ENCODE data around the gene PHYHIPL. TPM values are rescaled to one million over a fixed set of nuclear protein-coding genes. Genes with fewer than 3 reads are reported as not detected.
"Not testable (repeated sequence)": the region's sequence is repeated elsewhere in the genome, so short reads cannot be mapped to it uniquely, and the experiment has no call there.

The PHYHIPL gene
- total and polyA plus RNA-seq, 5 experiments from 2014 or later, result not detected

DNA sequence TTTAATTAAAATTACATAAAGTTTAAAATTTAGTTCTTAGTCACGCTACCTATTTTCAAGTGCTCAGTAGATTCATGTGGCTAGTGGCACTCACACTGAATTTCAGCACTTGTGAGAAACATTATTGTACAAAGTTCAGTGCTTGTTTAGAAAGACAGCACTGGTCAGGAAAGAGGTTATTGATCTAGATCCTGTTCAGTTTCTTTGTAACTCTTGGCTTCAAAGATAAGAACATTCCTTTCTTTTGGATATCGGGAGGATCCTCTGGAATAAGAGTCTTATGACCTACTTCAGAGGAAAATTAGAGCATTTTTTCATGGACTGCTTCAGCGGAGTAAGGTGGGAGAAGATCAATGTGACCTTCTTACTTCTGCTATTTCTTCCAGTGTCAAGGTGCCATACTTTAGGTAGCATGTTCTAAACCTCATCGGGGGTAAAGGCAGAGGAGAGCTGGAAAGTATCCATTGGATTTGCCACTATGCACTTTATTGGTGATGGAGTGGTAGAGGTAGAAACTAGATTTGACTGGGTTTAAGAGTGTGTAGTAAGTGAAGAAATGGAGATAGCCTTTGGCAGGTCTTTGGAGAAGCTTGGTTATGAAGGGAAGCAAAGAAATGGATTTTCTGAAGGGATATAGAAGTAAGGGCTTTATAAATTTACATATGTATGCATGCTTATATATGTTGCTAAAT lies 39.9 kb downstream of the PHYHIPL start:
- Mint-ChIP-seq H3K4me1 (no peaks in the 10 kb centered on the region), H3K27me3 (no peaks in the 10 kb centered on the region), H3K36me3 (no peaks in the 10 kb centered on the region), H3K9me3 (no peaks in the 10 kb centered on the region), H3K27ac (no peak overlapping the region), H3K4me3 (no peak overlapping the region)
- POLR2A ChIA-PET, result no interaction called here
- DNase-seq (no peak), ATAC-seq (no peak)

DNA sequence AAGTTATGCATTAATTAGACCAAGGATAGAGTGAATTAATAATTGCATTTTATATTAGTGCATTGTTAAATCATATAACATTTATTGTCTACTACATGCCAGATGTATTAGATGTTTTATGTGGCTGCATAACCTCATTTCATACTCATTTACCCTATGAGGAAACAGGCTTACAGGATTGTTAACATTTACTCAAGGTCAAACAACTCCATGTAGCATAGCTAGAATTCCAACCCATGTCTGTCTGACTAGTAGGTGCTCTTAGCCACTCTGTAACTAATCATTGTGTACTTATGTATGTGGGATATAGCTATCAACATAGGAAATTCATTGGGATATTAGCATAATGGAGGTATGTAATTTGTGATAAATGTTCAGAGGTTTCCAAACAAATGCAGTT lies 46.3 kb downstream of the PHYHIPL start:
- no peak overlapping the region for H3K27ac Mint-ChIP-seq

DNA sequence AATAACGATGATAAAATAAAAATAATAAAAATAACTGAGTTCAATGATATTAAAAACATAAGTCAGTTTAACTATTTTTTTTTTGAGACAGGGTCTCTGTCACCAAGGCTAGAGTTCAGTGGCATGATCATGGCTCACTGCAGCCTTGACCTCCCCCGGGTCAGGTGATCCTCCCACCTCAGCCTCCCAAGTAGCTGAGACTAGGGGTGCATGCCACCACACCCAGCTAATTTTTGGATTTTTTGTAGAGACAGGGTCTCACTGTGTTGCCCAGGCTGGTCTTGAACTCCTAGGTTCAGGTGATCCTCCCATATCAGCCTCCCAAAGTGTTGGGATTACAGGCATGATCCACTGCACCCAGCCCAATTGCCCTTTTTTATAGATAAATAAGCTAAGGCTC lies 47.2 kb downstream of the PHYHIPL start:
- POLR2A ChIA-PET, H3K27ac Mint-ChIP-seq, H3K36me3 Mint-ChIP-seq, H3K27me3 Mint-ChIP-seq, H3K9me3 Mint-ChIP-seq, H3K4me1 Mint-ChIP-seq, H3K4me3 Mint-ChIP-seq, ATAC-seq, DNase-seq: not testable (repeated sequence)

More for the DNA sequence above, 46.3 kb downstream of the PHYHIPL start:
- H3K36me3 Mint-ChIP-seq, result no peaks in the 10 kb centered on the region
- H3K27me3 Mint-ChIP-seq, result no peaks in the 10 kb centered on the region
- POLR2A ChIA-PET, result no interaction called here
- ATAC-seq, result no peak
- DNase-seq, result no peak
- no peak overlapping the region for H3K4me3 Mint-ChIP-seq
- H3K4me1 Mint-ChIP-seq, result no peaks in the 10 kb centered on the region
- peaks cover 0 to 6% (median 0%) of the 10 kb centered on the region in 9 donors for H3K9me3 Mint-ChIP-seq

DNA sequence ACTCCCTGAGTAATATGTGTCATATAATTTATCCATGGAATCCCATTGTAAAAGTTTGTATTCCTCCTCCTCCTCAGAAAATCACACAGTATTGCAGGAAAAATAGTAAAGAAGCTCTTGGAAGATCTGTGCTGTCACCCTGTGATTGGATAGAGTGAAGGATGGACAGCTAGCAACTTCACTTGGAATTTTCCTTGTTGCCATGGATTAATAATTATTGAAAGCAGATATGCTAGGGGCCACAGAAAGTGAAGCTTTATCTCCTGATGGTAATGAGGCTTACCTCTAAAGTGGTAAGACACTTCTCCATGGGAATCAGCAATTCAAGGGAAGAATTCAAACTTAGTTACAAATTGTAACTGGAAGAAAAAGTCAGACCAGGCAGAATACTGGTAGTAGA lies 48.8 kb downstream of the PHYHIPL start:
- H3K4me3 Mint-ChIP-seq, result no peak overlapping the region
- POLR2A ChIA-PET, result no interaction called here
- peaks cover 0 to 6% (median 0%) of the 10 kb centered on the region in 9 donors for H3K9me3 Mint-ChIP-seq
- no peaks in the 10 kb centered on the region for H3K27me3 Mint-ChIP-seq
- no peak for ATAC-seq
- H3K27ac Mint-ChIP-seq, result no peak overlapping the region
- no peak for DNase-seq
- no peaks in the 10 kb centered on the region for H3K4me1 Mint-ChIP-seq
- no peaks in the 10 kb centered on the region for H3K36me3 Mint-ChIP-seq

DNA sequence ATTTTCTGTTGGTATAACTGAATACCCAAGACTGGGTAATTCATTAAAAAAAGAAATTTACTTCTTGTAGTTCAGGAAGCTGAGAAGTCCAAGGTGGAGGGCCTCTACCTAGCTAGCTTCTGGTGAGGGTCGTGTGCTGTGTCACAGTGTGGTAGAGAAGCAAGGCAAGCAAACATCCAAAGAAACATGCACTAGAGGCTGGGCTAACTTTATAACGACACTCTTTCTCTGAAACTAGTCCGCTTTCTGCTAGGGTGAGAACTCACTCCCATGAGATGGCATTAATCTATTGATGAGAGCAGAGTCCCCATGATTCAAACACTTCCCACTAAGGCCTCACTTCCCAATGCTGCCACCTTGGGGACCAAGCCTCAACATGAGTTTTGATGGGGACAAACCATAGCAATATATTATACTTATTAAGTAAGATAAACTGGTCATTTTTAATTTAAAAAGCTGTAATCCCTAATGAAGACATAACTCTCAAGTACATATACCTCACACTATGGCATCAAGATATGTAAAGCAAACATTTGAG lies 50.8 kb downstream of the PHYHIPL start:
- POLR2A ChIA-PET, result no interaction called here
- no peak for DNase-seq
- peaks cover 0 to 6% (median 0%) of the 10 kb centered on the region in 9 donors for H3K9me3 Mint-ChIP-seq
- no peak overlapping the region for H3K27ac Mint-ChIP-seq
- H3K36me3 Mint-ChIP-seq, result no peaks in the 10 kb centered on the region
- no peaks in the 10 kb centered on the region for H3K4me1 Mint-ChIP-seq
- ATAC-seq, result no peak
- H3K27me3 Mint-ChIP-seq, result no peaks in the 10 kb centered on the region
- no peak overlapping the region for H3K4me3 Mint-ChIP-seq

DNA sequence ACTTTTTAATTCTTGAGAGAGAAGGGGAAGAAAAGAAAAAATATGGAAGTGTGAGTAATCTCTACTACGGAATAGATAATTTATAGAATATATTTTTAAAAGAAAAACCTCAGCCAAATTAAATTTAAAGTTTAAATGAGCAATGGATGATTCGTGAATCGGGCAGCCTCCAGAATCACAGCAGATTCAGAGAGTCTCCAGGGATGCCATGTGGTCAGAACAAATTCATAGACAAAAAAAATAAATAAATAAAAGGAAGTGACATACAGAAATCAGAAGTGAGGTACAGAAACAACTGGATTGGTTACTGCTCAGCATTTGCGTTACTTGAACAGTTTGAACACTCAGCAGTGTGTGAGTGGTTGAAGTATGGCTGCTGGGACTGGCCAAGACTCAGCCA lies 53.0 kb downstream of the PHYHIPL start:
- POLR2A ChIA-PET, result no interaction called here
- no peak for DNase-seq
- H3K27ac Mint-ChIP-seq, result no peak overlapping the region
- no peak for ATAC-seq
- H3K9me3 Mint-ChIP-seq, result no peaks in the 10 kb centered on the region
- H3K4me1 Mint-ChIP-seq, result no peaks in the 10 kb centered on the region
- H3K27me3 Mint-ChIP-seq, result no peaks in the 10 kb centered on the region
- no peak overlapping the region for H3K4me3 Mint-ChIP-seq
- H3K36me3 Mint-ChIP-seq, result no peaks in the 10 kb centered on the region

DNA sequence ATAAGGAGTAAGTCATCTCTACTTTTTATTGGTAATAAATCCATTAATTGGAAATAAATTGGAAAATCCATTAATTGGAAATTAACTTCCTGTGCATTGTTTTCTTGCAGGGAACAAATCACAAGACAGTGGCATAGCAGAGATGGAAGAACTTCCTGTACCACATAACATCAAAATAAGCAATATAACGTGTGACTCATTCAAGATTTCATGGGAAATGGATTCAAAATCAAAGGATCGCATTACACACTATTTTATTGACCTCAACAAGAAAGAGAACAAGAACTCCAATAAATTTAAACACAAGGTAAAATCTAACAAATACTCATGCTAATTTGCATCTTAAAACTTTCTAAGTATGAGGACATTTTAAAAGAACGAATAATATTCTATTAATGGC lies 57.8 kb downstream of the PHYHIPL start:
- no peaks in the 10 kb centered on the region for H3K36me3 Mint-ChIP-seq

DNA sequence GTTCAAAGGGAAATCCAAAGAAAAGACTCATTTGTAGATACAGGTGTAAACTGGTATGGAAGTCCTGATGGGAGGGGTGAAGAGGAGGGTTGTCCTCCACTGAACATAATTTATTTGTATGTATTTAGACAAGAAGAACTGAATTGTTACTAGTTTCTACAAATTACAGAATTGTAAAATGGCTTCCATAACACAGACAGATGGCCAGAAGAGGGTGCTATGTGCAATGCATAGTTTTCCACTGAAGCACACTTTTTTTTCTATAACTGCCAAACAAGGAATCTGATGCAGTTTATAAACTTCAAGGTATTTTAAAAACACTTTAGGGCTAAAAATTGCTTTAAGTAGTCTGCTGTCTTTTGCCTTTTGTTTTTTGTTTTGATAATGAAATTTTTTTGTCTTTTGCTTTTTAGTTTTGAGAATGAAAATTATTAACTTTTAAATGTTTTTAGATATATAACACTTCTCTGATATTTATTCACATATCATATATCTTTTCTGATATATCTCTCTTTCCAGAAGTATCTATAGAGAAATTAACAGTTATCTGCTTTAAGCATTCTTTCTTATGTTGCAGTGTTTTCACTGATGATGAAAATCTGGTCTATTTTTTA lies 58.5 kb downstream of the PHYHIPL start:
- H3K9me3 Mint-ChIP-seq, result peaks cover 0 to 3% (median 0%) of the 10 kb centered on the region in 9 donors
- POLR2A ChIA-PET, result no interaction called here

More for the DNA sequence above, 57.8 kb downstream of the PHYHIPL start:
- Mint-ChIP-seq H3K4me3 (no peak overlapping the region), H3K27me3 (peaks cover 0 to 1% (median 0%) of the 10 kb centered on the region in 5 donors), H3K4me1 (no peaks in the 10 kb centered on the region), H3K9me3 (peaks cover 0 to 3% (median 0%) of the 10 kb centered on the region in 9 donors), H3K27ac (no peak overlapping the region)
- no peak for ATAC-seq
- POLR2A ChIA-PET, result no interaction called here
- no peak for DNase-seq

DNA sequence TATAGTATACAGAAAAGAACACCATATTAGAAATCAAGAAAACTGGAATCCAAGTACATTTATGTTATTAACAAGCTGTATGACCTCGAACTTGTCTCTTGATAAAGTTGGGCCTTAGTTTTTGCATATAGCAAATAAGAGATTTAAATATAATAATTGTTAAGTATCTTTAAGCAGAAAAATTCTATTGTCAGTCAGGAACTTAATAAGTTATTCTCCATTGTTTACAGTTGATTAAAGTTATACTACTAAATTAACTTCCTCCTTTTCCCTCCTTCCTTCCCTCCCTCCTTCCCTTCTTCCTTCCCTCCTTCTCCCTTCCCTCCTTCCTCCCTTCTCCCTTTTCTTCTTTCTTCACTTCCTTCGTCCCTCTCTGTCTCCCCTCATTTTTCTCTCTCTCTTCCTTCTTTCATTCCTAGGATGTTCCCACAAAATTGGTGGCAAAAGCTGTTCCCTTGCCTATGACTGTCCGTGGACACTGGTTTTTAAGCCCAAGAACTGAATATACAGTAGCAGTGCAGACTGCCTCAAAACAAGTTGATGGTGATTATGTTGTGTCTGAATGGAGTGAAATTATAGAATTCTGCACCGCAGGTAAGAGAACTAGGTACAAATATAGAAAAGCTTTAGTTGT lies 59.7 kb downstream of the PHYHIPL start:
- Mint-ChIP-seq H3K27ac (no peak overlapping the region), H3K27me3 (peaks cover 0 to 2% (median 0%) of the 10 kb centered on the region in 5 donors), H3K4me1 (no peaks in the 10 kb centered on the region), H3K9me3 (peaks cover 0 to 3% (median 0%) of the 10 kb centered on the region in 9 donors), H3K36me3 (no peaks in the 10 kb centered on the region), H3K4me3 (no peak overlapping the region)
- no peak for DNase-seq
- POLR2A ChIA-PET, result no interaction called here
- ATAC-seq, result no peak

More for the DNA sequence above, 58.5 kb downstream of the PHYHIPL start:
- Mint-ChIP-seq H3K27ac (no peak overlapping the region), H3K27me3 (peaks cover 0 to 1% (median 0%) of the 10 kb centered on the region in 5 donors), H3K4me3 (no peak overlapping the region), H3K36me3 (no peaks in the 10 kb centered on the region), H3K4me1 (no peaks in the 10 kb centered on the region)
- no peak for ATAC-seq
- DNase-seq, result no peak

DNA sequence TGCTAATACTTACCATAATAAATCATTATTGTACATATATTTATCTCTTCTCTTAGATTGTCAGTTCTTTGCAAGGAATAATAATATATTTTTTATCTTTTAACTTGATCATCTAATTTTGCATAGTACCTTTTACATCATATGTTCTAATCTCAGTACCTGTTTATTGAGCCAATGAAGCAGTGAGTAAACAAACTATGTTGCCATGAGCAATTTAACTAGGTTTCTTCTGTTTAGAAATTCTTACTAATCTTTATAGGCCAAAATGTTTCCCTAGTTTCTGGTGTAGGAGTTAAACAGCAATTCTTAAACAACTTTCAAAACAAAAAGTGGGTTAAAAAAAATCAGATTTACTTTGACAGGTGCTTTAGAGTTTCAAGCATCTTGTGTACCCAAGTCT lies 61.3 kb downstream of the PHYHIPL start:
- H3K9me3 Mint-ChIP-seq, result peaks cover 0 to 8% (median 0%) of the 10 kb centered on the region in 9 donors
- no peaks in the 10 kb centered on the region for H3K36me3 Mint-ChIP-seq
- H3K4me3 Mint-ChIP-seq, result no peak overlapping the region
- POLR2A ChIA-PET, result no interaction called here
- H3K27me3 Mint-ChIP-seq, result peaks cover 0 to 8% (median 0%) of the 10 kb centered on the region in 5 donors
- no peak for ATAC-seq
- H3K27ac Mint-ChIP-seq, result no peak overlapping the region
- H3K4me1 Mint-ChIP-seq, result no peaks in the 10 kb centered on the region
- DNase-seq, result no peak

DNA sequence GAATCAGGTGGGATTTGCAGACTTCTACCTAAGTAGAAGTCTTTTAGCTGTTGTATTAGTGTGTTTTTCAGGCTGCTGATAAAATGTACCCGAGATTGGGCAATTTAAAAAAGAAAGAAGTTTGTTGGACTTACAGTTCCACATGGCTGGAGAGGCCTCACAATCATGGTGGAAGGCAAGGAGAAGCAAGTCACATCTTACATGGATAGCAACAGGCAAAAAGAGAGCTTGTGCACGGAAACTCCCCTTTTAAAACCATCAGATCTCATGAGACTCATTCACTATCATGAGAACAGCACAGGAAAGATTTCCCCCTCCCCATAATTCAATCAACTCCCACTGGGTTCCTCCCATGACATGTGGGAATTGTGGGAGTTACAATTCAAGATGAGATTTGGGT lies 62.7 kb downstream of the PHYHIPL start:
- H3K36me3 Mint-ChIP-seq, H3K27me3 Mint-ChIP-seq, POLR2A ChIA-PET, H3K4me3 Mint-ChIP-seq, DNase-seq, H3K4me1 Mint-ChIP-seq, H3K27ac Mint-ChIP-seq, ATAC-seq: not testable (repeated sequence)
- H3K9me3 Mint-ChIP-seq, result peaks cover 0 to 14% (median 0%) of the 10 kb centered on the region in 9 donors

DNA sequence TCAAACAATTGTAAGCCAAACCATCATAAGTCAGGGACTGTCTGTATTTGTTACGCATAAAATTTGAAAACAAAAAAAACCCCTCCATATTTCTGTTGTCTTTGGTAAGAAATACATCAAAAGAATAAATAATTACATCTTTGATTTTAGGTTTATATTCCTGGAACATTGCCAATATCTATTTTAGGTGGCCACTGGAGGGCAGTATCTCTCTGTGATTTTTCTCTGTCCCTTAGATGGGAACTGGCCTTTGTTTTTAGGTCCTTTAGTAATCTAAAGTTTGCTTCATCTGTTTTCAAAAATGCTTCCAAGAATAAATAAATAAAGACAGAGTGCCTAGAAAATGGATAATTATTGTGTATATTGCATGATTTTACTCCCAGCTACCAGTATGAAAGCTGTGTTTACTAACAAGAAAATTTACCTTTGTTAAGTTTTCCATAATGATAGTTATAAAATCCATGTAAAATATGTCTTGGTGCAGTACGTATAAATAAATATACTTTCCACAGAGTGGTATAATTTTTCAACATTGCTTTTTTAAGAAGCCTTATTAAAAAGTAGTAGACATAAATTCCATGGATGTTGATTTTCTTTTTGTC lies 64.2 kb downstream of the PHYHIPL start:
- no peaks in the 10 kb centered on the region for H3K4me1 Mint-ChIP-seq
- POLR2A ChIA-PET, result no interaction called here
- no peak overlapping the region for H3K4me3 Mint-ChIP-seq
- DNase-seq (peak in 1 of 10 donors; percentile 5), ATAC-seq (no peak)
- peaks cover 0 to 8% (median 0%) of the 10 kb centered on the region in 5 donors for H3K27me3 Mint-ChIP-seq
- no peaks in the 10 kb centered on the region for H3K36me3 Mint-ChIP-seq
- H3K27ac Mint-ChIP-seq, result no peak overlapping the region
- H3K9me3 Mint-ChIP-seq, result peaks cover 0 to 14% (median 0%) of the 10 kb centered on the region in 9 donors

DNA sequence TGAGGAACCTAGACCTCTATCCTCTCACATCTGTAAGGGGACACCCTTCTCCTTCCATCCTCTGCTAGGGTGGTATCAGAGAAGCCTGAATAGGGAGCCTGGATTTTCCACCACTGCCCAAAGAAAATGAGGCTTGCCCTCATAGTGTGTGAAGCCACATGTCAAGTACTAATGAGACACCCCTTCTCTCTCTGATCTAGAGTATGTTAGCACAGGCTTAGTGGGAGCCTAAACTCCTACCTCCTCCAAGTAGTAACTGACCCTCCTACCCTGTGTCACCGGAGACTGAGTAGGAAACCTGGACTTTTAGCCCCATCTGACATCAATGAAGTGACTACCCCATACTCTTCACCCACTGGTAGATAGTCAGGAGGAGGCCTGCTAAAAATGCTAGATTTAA lies 65.6 kb downstream of the PHYHIPL start:
- peaks cover 0 to 14% (median 0%) of the 10 kb centered on the region in 9 donors for H3K9me3 Mint-ChIP-seq
- POLR2A ChIA-PET, result no interaction called here

More for the DNA sequence above, 65.6 kb downstream of the PHYHIPL start:
- Mint-ChIP-seq H3K27me3 (peaks cover 0 to 8% (median 0%) of the 10 kb centered on the region in 5 donors), H3K27ac (no peak overlapping the region), H3K4me1 (no peaks in the 10 kb centered on the region), H3K4me3 (no peak overlapping the region), H3K36me3 (no peaks in the 10 kb centered on the region)
- DNase-seq, result no peak
- no peak for ATAC-seq
